Measurements from ENCODE around the gene PPP3R1.

- TF ChIP-seq POLR2A (IDR thresholded peaks at IDR 0.05) (no peak), CTCF (IDR thresholded peaks at IDR 0.05) (no peak), POLR2AphosphoS5 (IDR thresholded peaks at IDR 0.05) (no peak), EP300 (IDR thresholded peaks at IDR 0.05) (no peak)
Measured at GRCh38 chr2:68240446-68240845, 11.9 kb downstream of the PPP3R1 start.
